ENCODE results near the gene KCNK18. TPM values are rescaled to one million over a fixed set of nuclear protein-coding genes. Genes with fewer than 3 reads are reported as not detected.

The KCNK18 gene
- total RNA-seq, 1 experiment from 2014 or later: not detected

DNA sequence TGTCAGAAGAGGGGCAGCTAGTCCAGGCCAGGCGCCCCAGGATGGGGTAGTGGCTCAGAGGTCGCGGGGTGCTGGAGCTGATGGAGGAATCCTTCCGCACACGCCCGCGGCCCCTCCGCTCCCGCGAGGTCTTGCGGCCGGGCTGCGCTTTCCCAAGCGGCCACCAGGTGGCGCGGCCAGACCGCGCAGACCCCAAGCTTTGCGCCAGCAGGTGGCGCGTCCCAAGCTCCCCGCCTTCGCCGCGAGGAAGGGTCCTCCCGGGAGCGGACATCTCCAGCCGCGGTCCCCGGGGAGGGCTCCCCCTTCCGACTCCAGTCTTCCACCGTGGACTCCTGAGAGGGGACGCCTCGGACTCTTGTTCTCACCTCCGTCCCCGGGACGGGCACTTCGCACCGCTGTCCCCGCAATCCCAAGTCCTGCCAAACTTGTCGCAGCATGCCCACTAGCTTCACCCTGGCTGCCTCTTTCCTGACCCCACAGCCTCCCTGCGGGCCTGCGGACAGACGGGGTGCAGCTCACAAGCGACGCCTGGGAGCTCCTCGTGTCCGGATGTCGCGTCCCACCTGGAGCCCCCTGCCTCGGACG is 19.4 kb downstream of the KCNK18 start:
- no peak overlapping the region for H4K91ac ChIP-seq (ENCODE audit: insufficient read length, low read depth, low read length)
- no peak overlapping the region for H2BK5ac ChIP-seq (ENCODE audit: insufficient read length, low read length)
- no peaks in the 10 kb centered on the region for H3K79me2 ChIP-seq (ENCODE audit: insufficient read depth, low read length)
- H3K27ac ChIP-seq (ENCODE audit: insufficient read length, low read depth, low read length): no peak overlapping the region
- no peak overlapping the region for H3K56ac ChIP-seq (ENCODE audit: insufficient read length, low read depth, low read length)
- H3T11ph ChIP-seq (ENCODE audit: low read length): no peak overlapping the region
- H4K20me1 ChIP-seq (ENCODE audit: control insufficient read depth, insufficient read depth, insufficient read length): no peaks in the 10 kb centered on the region
- no peaks in the 10 kb centered on the region for H3K9me3 ChIP-seq (ENCODE audit: control insufficient read depth, low read depth, low read length)
- TF ChIP-seq, protein P1, sequence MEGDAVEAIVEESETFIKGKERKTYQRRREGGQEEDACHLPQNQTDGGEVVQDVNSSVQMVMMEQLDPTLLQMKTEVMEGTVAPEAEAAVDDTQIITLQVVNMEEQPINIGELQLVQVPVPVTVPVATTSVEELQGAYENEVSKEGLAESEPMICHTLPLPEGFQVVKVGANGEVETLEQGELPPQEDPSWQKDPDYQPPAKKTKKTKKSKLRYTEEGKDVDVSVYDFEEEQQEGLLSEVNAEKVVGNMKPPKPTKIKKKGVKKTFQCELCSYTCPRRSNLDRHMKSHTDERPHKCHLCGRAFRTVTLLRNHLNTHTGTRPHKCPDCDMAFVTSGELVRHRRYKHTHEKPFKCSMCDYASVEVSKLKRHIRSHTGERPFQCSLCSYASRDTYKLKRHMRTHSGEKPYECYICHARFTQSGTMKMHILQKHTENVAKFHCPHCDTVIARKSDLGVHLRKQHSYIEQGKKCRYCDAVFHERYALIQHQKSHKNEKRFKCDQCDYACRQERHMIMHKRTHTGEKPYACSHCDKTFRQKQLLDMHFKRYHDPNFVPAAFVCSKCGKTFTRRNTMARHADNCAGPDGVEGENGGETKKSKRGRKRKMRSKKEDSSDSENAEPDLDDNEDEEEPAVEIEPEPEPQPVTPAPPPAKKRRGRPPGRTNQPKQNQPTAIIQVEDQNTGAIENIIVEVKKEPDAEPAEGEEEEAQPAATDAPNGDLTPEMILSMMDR (conservative IDR thresholded peaks at IDR 0.05): peak; percentile 100
- H3K36me3 Mint-ChIP-seq (ENCODE audit: insufficient read depth in 1 of 3, low read depth in 3 of 3): peaks cover 0 to 4% (median 0%) of the 10 kb centered on the region in 3 experiments; a peak in 1 of 7 replicates
- H2BK120ac ChIP-seq (ENCODE audit: low read depth, low read length, poor library complexity, severe bottlenecking): no peak overlapping the region
- peak overlapping the region; percentile 38 for H3K14ac ChIP-seq (ENCODE audit: insufficient read depth, low read length)
- peaks cover 7 to 8% of the 10 kb centered on the region in 2 experiments; a peak in 3 of 5 replicates for H3K9me3 Mint-ChIP-seq
- H3K23me2 ChIP-seq (ENCODE audit: insufficient read length, low read depth, low read length, poor library complexity, severe bottlenecking): peaks cover 7% of the 10 kb centered on the region
- no CpG with 5 or more reads among the region's 52 CpGs for WGBS (ENCODE audit: extremely low coverage, insufficient read length, low lambda C conversion rate)
- H3K27me3 Mint-ChIP-seq (ENCODE audit: low read depth): peaks cover 77% of the 10 kb centered on the region
- no peaks in the 10 kb centered on the region for H3K4me1 ChIP-seq (ENCODE audit: insufficient read depth, low read length)
- H2BK20ac ChIP-seq (ENCODE audit: low read depth, low read length, poor library complexity, severe bottlenecking): no peak overlapping the region
- H3K9ac ChIP-seq (ENCODE audit: extremely low read depth, insufficient read length, low read length): no peak overlapping the region
- H3K4me1 Mint-ChIP-seq: peaks cover 18 to 22% of the 10 kb centered on the region in 2 experiments
- H4K8ac ChIP-seq (replicated peaks; ENCODE audit: insufficient read length, low read depth, low read length): no peak overlapping the region
- H3K18ac ChIP-seq (ENCODE audit: insufficient read length, low read depth, low read length): no peak overlapping the region
- H2BK15ac ChIP-seq (ENCODE audit: low read depth, low read length): no peak overlapping the region
- H3K4ac ChIP-seq (ENCODE audit: low read depth, low read length): no peak overlapping the region
- no peak overlapping the region for H2AFZ ChIP-seq (ENCODE audit: low read length)
- H3K27me3 ChIP-seq (ENCODE audit: insufficient read depth, low read length): peaks cover 12% of the 10 kb centered on the region; the same call in 1 of the 2 replicates
- peak overlapping the region; percentile 67 for H3K4me2 ChIP-seq (ENCODE audit: insufficient read depth, insufficient read length, low read length)
- no peak overlapping the region for H2AK5ac ChIP-seq (ENCODE audit: insufficient read length, low read length)
- no peaks in the 10 kb centered on the region for H3K79me1 ChIP-seq (ENCODE audit: insufficient read depth, low read depth, low read length, poor library complexity, severe bottlenecking)
- peak; percentile 82 for DNase-seq
- H3K27ac Mint-ChIP-seq: no peak overlapping the region
- H2BK12ac ChIP-seq (ENCODE audit: insufficient read length, low read depth, low read length): no peak overlapping the region
- H3K4me3 Mint-ChIP-seq: peak overlapping the region; percentile 67 to 82
- H3K23ac ChIP-seq (ENCODE audit: insufficient read length, low read depth, low read length): no peak overlapping the region
- no peak overlapping the region for H4K5ac ChIP-seq (ENCODE audit: insufficient read length, low read depth, low read length)

Data from H9 (cell line).